ENCODE measurements around the gene PARP8.
A peak's percentile ranks its signal among the peaks of the same experiment; 100 is the strongest.

Gene PARP8

GRCh38 chr5:50799596-50799995, 133.2 kb downstream of the PARP8 start:
- Histone ChIP-seq H3K14ac (ENCODE audit: low read length in 2 of 2) (no peak overlapping the region), H3K4me1 (ENCODE audit: control insufficient read depth, insufficient read depth, low read depth, low read length) (no peaks in the 10 kb centered on the region), H2BK12ac (ENCODE audit: low read length in 2 of 2) (no peak overlapping the region), H3K18ac (ENCODE audit: low read depth in 1 of 2, low read length in 2 of 2) (no peak overlapping the region), H2AK5ac (ENCODE audit: low read length, severe bottlenecking) (no peak overlapping the region), H4K91ac (ENCODE audit: low read length) (no peak overlapping the region), H3K23ac (ENCODE audit: low read length in 2 of 2) (no peak overlapping the region), H3K4me2 (ENCODE audit: low read length, poor library complexity, severe bottlenecking) (no peak overlapping the region), H3K4ac (ENCODE audit: low read depth in 1 of 2, low read length in 2 of 2) (no peak overlapping the region), H3K9me3 (ENCODE audit: control insufficient read depth, low read length) (peaks cover 13% of the 10 kb centered on the region), H3K4me3 (ENCODE audit: insufficient read depth in 1 of 2, low read depth in 1 of 2, low read length in 2 of 2) (no peak overlapping the region), H3K36me3 (ENCODE audit: control insufficient read depth in 1 of 2, insufficient read depth in 2 of 2, low read depth in 1 of 2, low read length in 2 of 2) (peaks cover 4 to 21% of the 10 kb centered on the region in 2 experiments), H2BK120ac (ENCODE audit: low read depth, low read length) (no peak overlapping the region), H4K8ac (ENCODE audit: low read length) (no peak overlapping the region), H2BK15ac (ENCODE audit: low read depth, poor library complexity, severe bottlenecking) (no peak overlapping the region), H3K79me1 (replicated peaks; ENCODE audit: low read length, poor library complexity, severe bottlenecking) (peaks cover 5% of the 10 kb centered on the region), H3K9ac (ENCODE audit: low read length) (no peak overlapping the region), H3K27ac (ENCODE audit: low read length, poor library complexity, severe bottlenecking) (no peak overlapping the region), H2AFZ (ENCODE audit: low read depth, low read length) (no peak overlapping the region), H2BK5ac (ENCODE audit: low read depth, low read length, poor library complexity, severe bottlenecking) (no peak overlapping the region), H3K27me3 (ENCODE audit: control insufficient read depth in 1 of 2, insufficient read depth in 1 of 2, low read length in 2 of 2) (no peaks in the 10 kb centered on the region)
- no peak for DNase-seq
- 100% methylated on average over 1 of the region's 2 CpGs for WGBS

DNA sequence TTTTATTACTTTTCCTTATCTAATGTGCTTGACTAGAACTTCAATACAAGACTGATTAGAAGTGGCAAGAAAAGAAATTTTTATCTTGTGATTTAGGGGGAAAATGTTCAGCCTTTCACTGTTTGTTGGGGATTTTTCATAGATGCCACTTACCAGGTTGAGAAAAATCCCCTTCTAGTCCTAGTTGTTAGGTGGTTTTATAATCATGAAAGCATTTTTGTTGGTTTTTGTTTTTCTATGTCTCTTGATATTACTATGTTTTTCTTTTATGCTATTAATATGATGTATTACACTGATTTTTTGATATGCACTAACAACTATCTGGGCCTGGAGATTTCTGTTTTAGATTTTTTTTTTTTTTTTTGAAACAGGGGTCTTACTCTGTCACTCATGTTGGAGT, 134.0 kb downstream of the PARP8 start:
- Histone ChIP-seq H4K8ac (ENCODE audit: low read length) (no peak overlapping the region), H3K9ac (ENCODE audit: low read length) (no peak overlapping the region), H4K91ac (ENCODE audit: low read length) (no peak overlapping the region), H3K79me1 (replicated peaks; ENCODE audit: low read length, poor library complexity, severe bottlenecking) (peaks cover 5% of the 10 kb centered on the region), H3K4me2 (ENCODE audit: low read length, poor library complexity, severe bottlenecking) (no peak overlapping the region), H2AFZ (ENCODE audit: low read depth, low read length) (no peak overlapping the region), H3K18ac (ENCODE audit: low read depth in 1 of 2, low read length in 2 of 2) (no peak overlapping the region), H2BK120ac (ENCODE audit: low read depth, low read length) (no peak overlapping the region), H3K4me3 (ENCODE audit: insufficient read depth in 1 of 2, low read depth in 1 of 2, low read length in 2 of 2) (no peak overlapping the region), H3K27ac (ENCODE audit: low read length, poor library complexity, severe bottlenecking) (no peak overlapping the region), H3K23ac (ENCODE audit: low read length in 2 of 2) (no peak overlapping the region), H3K4ac (ENCODE audit: low read depth in 1 of 2, low read length in 2 of 2) (no peak overlapping the region), H2BK12ac (ENCODE audit: low read length in 2 of 2) (no peak overlapping the region), H3K36me3 (ENCODE audit: control insufficient read depth in 1 of 2, insufficient read depth in 2 of 2, low read depth in 1 of 2, low read length in 2 of 2) (peaks cover 0 to 15% of the 10 kb centered on the region in 2 experiments), H3K14ac (ENCODE audit: low read length in 2 of 2) (no peak overlapping the region), H2AK5ac (ENCODE audit: low read length, severe bottlenecking) (no peak overlapping the region), H2BK15ac (ENCODE audit: low read depth, poor library complexity, severe bottlenecking) (no peak overlapping the region), H2BK5ac (ENCODE audit: low read depth, low read length, poor library complexity, severe bottlenecking) (no peak overlapping the region), H3K4me1 (ENCODE audit: control insufficient read depth, insufficient read depth, low read depth, low read length) (no peaks in the 10 kb centered on the region), H3K27me3 (ENCODE audit: control insufficient read depth in 1 of 2, insufficient read depth in 1 of 2, low read length in 2 of 2) (no peaks in the 10 kb centered on the region), H3K9me3 (ENCODE audit: control insufficient read depth, low read length) (peaks cover 13% of the 10 kb centered on the region)
- no peak for DNase-seq

GRCh38 chr5:50807661-50808060, 141.2 kb downstream of the PARP8 start:
- H4K8ac ChIP-seq (ENCODE audit: low read length) = no peak overlapping the region
- peak; percentile 4 for DNase-seq
- peaks cover 6% of the 10 kb centered on the region for H3K79me1 ChIP-seq (replicated peaks; ENCODE audit: low read length, poor library complexity, severe bottlenecking)
- no peak overlapping the region for H2BK5ac ChIP-seq (ENCODE audit: low read depth, low read length, poor library complexity, severe bottlenecking)
- H3K27ac ChIP-seq (ENCODE audit: low read length, poor library complexity, severe bottlenecking) = no peak overlapping the region
- no peak overlapping the region for H2BK15ac ChIP-seq (ENCODE audit: low read depth, poor library complexity, severe bottlenecking)
- H3K4me2 ChIP-seq (ENCODE audit: low read length, poor library complexity, severe bottlenecking) = no peak overlapping the region
- H2AFZ ChIP-seq (ENCODE audit: low read depth, low read length) = no peak overlapping the region
- H3K27me3 ChIP-seq (ENCODE audit: control insufficient read depth in 1 of 2, insufficient read depth in 1 of 2, low read length in 2 of 2) = no peaks in the 10 kb centered on the region
- 100% methylated on average over 1 of the region's 2 CpGs for WGBS
- peaks cover 8% of the 10 kb centered on the region for H3K9me3 ChIP-seq (ENCODE audit: control insufficient read depth, low read length)
- H2AK5ac ChIP-seq (ENCODE audit: low read length, severe bottlenecking) = no peak overlapping the region
- peaks cover 0 to 4% of the 10 kb centered on the region in 2 experiments for H3K36me3 ChIP-seq (ENCODE audit: control insufficient read depth in 1 of 2, insufficient read depth in 2 of 2, low read depth in 1 of 2, low read length in 2 of 2)
- H2BK120ac ChIP-seq (ENCODE audit: low read depth, low read length) = no peak overlapping the region
- no peak overlapping the region for H3K4me3 ChIP-seq (ENCODE audit: insufficient read depth in 1 of 2, low read depth in 1 of 2, low read length in 2 of 2)
- peak overlapping the region in 1 of 2 experiments; percentile 31 for H3K4ac ChIP-seq (ENCODE audit: low read depth in 1 of 2, low read length in 2 of 2)
- H3K4me1 ChIP-seq (ENCODE audit: control insufficient read depth, insufficient read depth, low read depth, low read length) = no peaks in the 10 kb centered on the region
- no peak overlapping the region for H2BK12ac ChIP-seq (ENCODE audit: low read length in 2 of 2)
- no peak overlapping the region for H3K18ac ChIP-seq (ENCODE audit: low read depth in 1 of 2, low read length in 2 of 2)
- no peak overlapping the region for H3K14ac ChIP-seq (ENCODE audit: low read length in 2 of 2)
- H4K91ac ChIP-seq (ENCODE audit: low read length) = no peak overlapping the region
- no peak overlapping the region for H3K23ac ChIP-seq (ENCODE audit: low read length in 2 of 2)
- no peak overlapping the region for H3K9ac ChIP-seq (ENCODE audit: low read length)

GRCh38 chr5:50808406-50808805, 142.0 kb downstream of the PARP8 start:
- Histone ChIP-seq H3K27ac (ENCODE audit: low read length, poor library complexity, severe bottlenecking) (no peak overlapping the region), H3K36me3 (ENCODE audit: control insufficient read depth in 1 of 2, insufficient read depth in 2 of 2, low read depth in 1 of 2, low read length in 2 of 2) (peaks cover 0 to 4% of the 10 kb centered on the region in 2 experiments), H3K9ac (ENCODE audit: low read length) (no peak overlapping the region), H2AK5ac (ENCODE audit: low read length, severe bottlenecking) (no peak overlapping the region), H4K91ac (ENCODE audit: low read length) (peak overlapping the region; percentile 15), H3K4me2 (ENCODE audit: low read length, poor library complexity, severe bottlenecking) (no peak overlapping the region), H3K4ac (ENCODE audit: low read depth in 1 of 2, low read length in 2 of 2) (no peak overlapping the region), H3K79me1 (replicated peaks; ENCODE audit: low read length, poor library complexity, severe bottlenecking) (peaks cover 3% of the 10 kb centered on the region), H3K4me1 (ENCODE audit: control insufficient read depth, insufficient read depth, low read depth, low read length) (no peaks in the 10 kb centered on the region), H2BK5ac (ENCODE audit: low read depth, low read length, poor library complexity, severe bottlenecking) (no peak overlapping the region), H4K8ac (ENCODE audit: low read length) (no peak overlapping the region), H3K14ac (ENCODE audit: low read length in 2 of 2) (no peak overlapping the region), H3K27me3 (ENCODE audit: control insufficient read depth in 1 of 2, insufficient read depth in 1 of 2, low read length in 2 of 2) (no peaks in the 10 kb centered on the region), H3K23ac (ENCODE audit: low read length in 2 of 2) (no peak overlapping the region), H3K9me3 (ENCODE audit: control insufficient read depth, low read length) (peaks cover under 1% of the 10 kb centered on the region), H2BK15ac (ENCODE audit: low read depth, poor library complexity, severe bottlenecking) (no peak overlapping the region), H2BK120ac (ENCODE audit: low read depth, low read length) (no peak overlapping the region), H2BK12ac (ENCODE audit: low read length in 2 of 2) (no peak overlapping the region), H3K18ac (ENCODE audit: low read depth in 1 of 2, low read length in 2 of 2) (no peak overlapping the region), H2AFZ (ENCODE audit: low read depth, low read length) (no peak overlapping the region), H3K4me3 (ENCODE audit: insufficient read depth in 1 of 2, low read depth in 1 of 2, low read length in 2 of 2) (no peak overlapping the region)
- 61% methylated on average over 3 of the region's 3 CpGs for WGBS
- DNase-seq = no peak

Data from mesenchymal stem cell (in vitro differentiated cells and primary cell).